HG03520 (cell line): ENCODE data around the gene RPS6KB2.
"Not testable (repeated sequence)": the region's sequence is repeated elsewhere in the genome, so short reads cannot be mapped to it uniquely, and the experiment has no call there.

Source experiments
- ATAC-seq: cut with Tn5 transposase; IDR thresholded peaks from one replicate; pipeline ENCODE4 v1.9.1; 2021; ENCODE audit warnings: mild to moderate bottlenecking, moderate library complexity; ENCODE audit not compliant: unreplicated experiment

Gene RPS6KB2

GRCh38 chr11:67465189-67465510, 36.9 kb downstream of the RPS6KB2 start:
- no peak for ATAC-seq

GRCh38 chr11:67465530-67465929, 37.2 kb downstream of the RPS6KB2 start:
- ATAC-seq = not testable (repeated sequence)

- no peak for ATAC-seq
These were observed 38.1 kb downstream of the RPS6KB2 start for GRCh38 chr11:67466367-67466766.

GRCh38 chr11:67466962-67467771, 38.9 kb downstream of the RPS6KB2 start:
- ATAC-seq = no peak

GRCh38 chr11:67468056-67468455, 39.8 kb downstream of the RPS6KB2 start:
- ATAC-seq = no peak

GRCh38 chr11:67468456-67468758, 40.1 kb downstream of the RPS6KB2 start:
- no peak for ATAC-seq

- ATAC-seq = peak; percentile 67
These were observed 40.6 kb downstream of the RPS6KB2 start, which contains the start of gene TMEM134 for GRCh38 chr11:67468759-67469507. TSS of gene TMEM134 (minus strand) at chr11:67469251. CDS start at chr11:67469192, 59 bp downstream.

GRCh38 chr11:67469508-67469811, 41.2 kb downstream of the RPS6KB2 start:
- ATAC-seq = no peak

- no peak for ATAC-seq
These were observed 42.2 kb downstream of the RPS6KB2 start for GRCh38 chr11:67470337-67471002.

- no peak for ATAC-seq
These were observed 44.6 kb downstream of the RPS6KB2 start for GRCh38 chr11:67472882-67473281.

GRCh38 chr11:67476692-67477091, 48.4 kb downstream of the RPS6KB2 start:
- ATAC-seq = not testable (repeated sequence)

GRCh38 chr11:67477344-67478050, 49.2 kb downstream of the RPS6KB2 start:
- ATAC-seq = not testable (repeated sequence)

- no peak for ATAC-seq
These were observed 54.1 kb downstream of the RPS6KB2 start for GRCh38 chr11:67482275-67482826.

- peak; percentile 52 for ATAC-seq
These were observed 54.8 kb downstream of the RPS6KB2 start, which contains the start of gene AIP for GRCh38 chr11:67482827-67483798. TSS of gene AIP (plus strand) at chr11:67483026. CDS start at chr11:67483159, 133 bp downstream.

GRCh38 chr11:67483831-67484665, 55.8 kb downstream of the RPS6KB2 start:
- ATAC-seq = no peak

- ATAC-seq = no peak
These were observed 56.6 kb downstream of the RPS6KB2 start for GRCh38 chr11:67484847-67485311.
